Skeletal muscle tissue (tissue), 4 donors: ENCODE data around the gene C1QTNF4. TPM values are rescaled to one million over a fixed set of nuclear protein-coding genes. Genes with fewer than 3 reads are reported as not detected.
A peak's percentile ranks its signal among the peaks of the same experiment; 100 is the strongest.
"Not testable (repeated sequence)": the region's sequence is repeated elsewhere in the genome, so short reads cannot be mapped to it uniquely, and the experiment has no call there.

Experiments used
- H3K27ac ChIP-seq: one replicate; pipeline ENCODE4 v1.7.0; 2013; ENCODE audit warnings: mild to moderate bottlenecking, low read depth, low read length, inconsistent platforms
- H3K27me3 ChIP-seq, 3 donors: one replicate each; pipeline ENCODE4 v1.7.0; 2013; ENCODE audit warnings: low read length in 3 of 3; ENCODE audit not compliant: control insufficient read depth in 3 of 3, insufficient read depth in 3 of 3
- H3K36me3 ChIP-seq, 3 donors: one replicate each; pipeline ENCODE4 v1.7.0; 2013; ENCODE audit warnings: low read length in 3 of 3; ENCODE audit not compliant: control insufficient read depth in 3 of 3, insufficient read depth in 3 of 3
- H3K4me1 ChIP-seq, 3 donors: one replicate each; pipeline ENCODE4 v1.7.0; 2013; ENCODE audit warnings: low read length in 3 of 3, mild to moderate bottlenecking in 3 of 3; ENCODE audit not compliant: control insufficient read depth in 3 of 3, insufficient read depth in 3 of 3
- H3K4me3 ChIP-seq, 3 donors: one replicate each; pipeline ENCODE4 v1.7.0; 2013; ENCODE audit warnings: low read length in 3 of 3
- H3K9ac ChIP-seq, 3 donors: one replicate each; pipeline ENCODE4 v1.7.0; 2013; ENCODE audit warnings: low read length in 3 of 3, mild to moderate bottlenecking in 3 of 3, moderate library complexity in 2 of 3, low read depth in 1 of 3
- H3K9me3 ChIP-seq, 3 donors: one replicate each; pipeline ENCODE4 v1.7.0; 2013; ENCODE audit warnings: low read length in 3 of 3; ENCODE audit not compliant: control insufficient read depth in 3 of 3
- total RNA-seq: library from RNA; depleted of rRNA; stranded (reverse); fragments of >200 nt; gene quantifications from one replicate; pipeline ENCODE4 v1.2.3, GENCODE V29; 2014
- donor health status: Osteomylitis.

C1QTNF4 gene
- 6.8 TPM for total RNA-seq

DNA sequence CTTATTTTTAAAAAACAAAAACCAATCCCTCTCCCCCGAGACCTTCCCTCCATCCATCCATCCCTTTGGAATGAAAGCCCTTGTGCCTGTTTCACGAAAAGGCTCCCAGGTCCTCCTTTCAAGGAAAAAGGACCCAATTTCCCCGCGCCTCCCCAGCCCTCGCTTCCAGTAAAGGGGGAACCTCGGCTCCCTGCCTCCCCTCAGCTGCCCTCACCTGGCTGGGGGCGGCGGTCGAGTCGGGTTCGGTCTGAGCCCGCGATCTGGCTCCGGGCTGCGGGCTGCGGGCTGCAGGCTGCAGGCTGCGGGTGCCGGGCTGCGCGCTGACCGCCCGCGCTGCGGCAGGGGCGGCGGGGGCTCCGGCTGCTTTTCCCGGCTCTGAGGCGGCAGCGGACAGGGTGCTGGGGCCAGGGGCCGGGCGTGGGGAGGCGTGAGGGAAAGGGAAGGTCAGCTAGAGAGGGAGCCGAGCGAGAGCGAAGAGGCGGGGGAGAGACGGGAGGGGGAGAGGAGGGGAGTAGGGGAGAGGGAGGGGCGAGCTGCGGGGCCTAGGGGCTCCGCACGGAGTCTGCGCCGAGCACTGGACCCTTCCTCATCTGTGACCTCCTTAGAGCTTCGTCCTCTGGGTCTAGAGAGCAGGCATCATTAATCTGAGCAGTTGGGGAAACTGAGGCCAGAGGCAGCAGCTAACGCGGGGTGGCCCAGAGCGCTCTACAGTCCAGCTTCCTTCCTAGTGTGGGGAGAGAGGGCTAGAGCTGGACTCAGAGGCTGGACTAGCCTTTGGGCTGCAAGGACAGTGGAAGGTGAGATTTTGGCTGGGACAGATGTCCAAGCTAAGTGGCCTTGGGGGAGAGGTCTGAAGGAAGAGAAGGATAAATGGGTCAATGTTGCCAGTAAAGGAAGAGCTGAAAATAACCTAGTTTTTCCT, at the start of gene C1QTNF4:
C1QTNF4 (minus strand) TSS at position 478 of the 922 bp plus-strand sequence. CDS start 3,601 bp downstream, outside the sequence.
- Histone ChIP-seq H3K27ac (no peak within 1 kb of the TSS), H3K4me1 (peaks cover 7 to 8% (median 8%) of the 10 kb centered on the region in 3 donors), H3K4me3 (peak within 1 kb of the TSS in 1 of 3 donors; percentile 7), H3K9me3 (no peaks in the 10 kb centered on the region), H3K36me3 (no peaks in the 10 kb centered on the region), H3K27me3 (peaks cover 35 to 56% (median 43%) of the 10 kb centered on the region in 3 donors), H3K9ac (no peak within 1 kb of the TSS)

DNA sequence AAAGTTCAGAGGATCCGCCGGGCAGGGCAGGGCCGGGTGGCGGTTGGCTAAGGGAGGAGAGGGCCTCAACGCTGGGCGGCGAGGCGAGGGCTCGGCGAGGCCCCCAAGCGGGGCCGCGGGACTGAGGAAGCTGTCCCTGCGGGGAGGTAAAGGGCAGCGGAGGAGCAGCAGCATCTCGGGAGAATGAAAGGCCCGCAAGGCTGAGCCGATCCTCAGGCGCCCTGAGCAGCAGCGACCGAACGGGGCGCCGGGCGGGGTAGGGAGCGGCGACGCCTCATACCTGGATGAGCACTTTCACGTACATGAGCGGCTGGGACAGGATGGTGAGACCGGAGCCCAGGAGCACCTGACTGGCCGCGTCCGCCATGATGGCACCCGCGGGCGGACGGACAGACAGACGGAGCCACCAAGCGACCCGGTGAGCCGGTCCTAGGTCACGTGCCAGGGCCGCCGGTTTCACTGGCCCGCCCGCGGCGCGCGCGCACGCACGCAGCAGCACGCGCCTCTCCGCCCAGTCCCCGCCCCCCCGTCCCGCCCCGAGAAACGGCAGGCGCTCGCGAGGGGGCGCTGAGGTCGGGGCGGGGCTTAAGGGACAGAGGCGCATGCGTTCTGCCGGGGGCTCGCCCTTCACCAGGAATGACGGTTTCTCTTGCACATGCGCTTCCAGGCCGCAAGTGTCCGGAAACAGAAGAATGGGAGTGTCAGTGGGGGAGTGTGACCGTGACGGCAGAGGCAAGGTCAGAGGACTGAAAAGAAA, 48.1 kb upstream of the C1QTNF4 start, which contains the start of gene MTCH2:
MTCH2 (minus strand) TSS at position 461 of the 757 bp plus-strand sequence; CDS start at position 367, 94 bp downstream.
- H3K4me1 ChIP-seq: peaks cover 9 to 15% (median 12%) of the 10 kb centered on the region in 3 donors
- H3K27me3 ChIP-seq: no peaks in the 10 kb centered on the region
- peak within 1 kb of the TSS; percentile 89 to 95 (median 93) for H3K9ac ChIP-seq
- H3K36me3 ChIP-seq: peaks cover 3 to 14% (median 10%) of the 10 kb centered on the region in 3 donors
- H3K9me3 ChIP-seq: no peaks in the 10 kb centered on the region
- peak within 1 kb of the TSS; percentile 97 for H3K27ac ChIP-seq
- H3K4me3 ChIP-seq: peak within 1 kb of the TSS; percentile 91 to 96 (median 95)

DNA sequence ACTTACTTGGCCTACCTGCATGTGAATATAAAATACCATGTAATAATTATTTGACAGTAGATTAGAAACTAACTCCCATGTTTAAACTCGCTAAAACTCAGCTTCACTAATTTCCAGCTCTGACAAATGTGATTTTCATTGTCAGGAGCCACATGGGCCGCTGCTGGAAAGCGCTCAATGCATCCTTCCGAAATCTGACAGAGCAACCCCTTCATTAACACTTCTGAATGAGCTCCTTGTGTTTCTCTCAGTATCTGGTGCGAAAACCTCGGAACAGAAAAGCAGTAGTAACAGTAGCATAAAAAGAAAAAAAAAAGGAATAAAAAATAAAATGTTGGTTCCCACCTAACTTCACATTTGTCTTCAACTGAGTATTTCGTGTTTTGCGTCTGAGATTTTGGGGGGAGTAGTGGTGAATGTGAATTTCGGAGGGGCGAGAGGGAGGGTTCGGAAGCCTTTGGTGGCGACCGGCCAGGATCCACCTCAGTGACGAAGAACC, 47.4 kb upstream of the C1QTNF4 start:
- Histone ChIP-seq H3K4me3 (peak overlapping the region; percentile 89 to 95 (median 91)), H3K36me3 (peaks cover 3 to 14% (median 10%) of the 10 kb centered on the region in 3 donors), H3K4me1 (peaks cover 9 to 15% (median 12%) of the 10 kb centered on the region in 3 donors), H3K27me3 (no peaks in the 10 kb centered on the region), H3K9me3 (no peaks in the 10 kb centered on the region), H3K9ac (peak overlapping the region; percentile 89 to 95 (median 93)), H3K27ac (peak overlapping the region; percentile 97)

DNA sequence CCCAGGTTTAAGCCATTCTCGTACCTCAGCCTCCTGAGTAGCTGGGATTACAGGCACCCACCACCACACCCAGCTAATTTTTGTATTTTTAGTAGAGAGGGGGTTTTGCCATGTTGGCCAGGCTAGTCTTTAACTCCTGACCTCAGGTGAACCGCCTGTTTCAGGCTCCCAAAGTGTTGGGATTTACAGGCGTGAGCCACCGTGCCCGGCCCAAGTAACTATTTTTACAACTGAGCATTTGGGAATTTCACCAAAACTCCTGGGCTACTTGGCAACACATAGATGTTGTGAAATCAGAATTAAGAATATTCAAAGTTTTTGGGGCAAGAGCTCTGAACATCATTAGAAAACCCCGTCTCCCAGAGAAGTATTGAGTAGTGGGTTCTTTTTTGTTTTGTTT, 46.3 kb upstream of the C1QTNF4 start:
- H3K27ac ChIP-seq, H3K9ac ChIP-seq, H3K27me3 ChIP-seq, H3K4me3 ChIP-seq, H3K9me3 ChIP-seq: not testable (repeated sequence)
- Histone ChIP-seq H3K4me1 (peaks cover 9 to 15% (median 12%) of the 10 kb centered on the region in 3 donors), H3K36me3 (peaks cover 3 to 14% (median 10%) of the 10 kb centered on the region in 3 donors)

DNA sequence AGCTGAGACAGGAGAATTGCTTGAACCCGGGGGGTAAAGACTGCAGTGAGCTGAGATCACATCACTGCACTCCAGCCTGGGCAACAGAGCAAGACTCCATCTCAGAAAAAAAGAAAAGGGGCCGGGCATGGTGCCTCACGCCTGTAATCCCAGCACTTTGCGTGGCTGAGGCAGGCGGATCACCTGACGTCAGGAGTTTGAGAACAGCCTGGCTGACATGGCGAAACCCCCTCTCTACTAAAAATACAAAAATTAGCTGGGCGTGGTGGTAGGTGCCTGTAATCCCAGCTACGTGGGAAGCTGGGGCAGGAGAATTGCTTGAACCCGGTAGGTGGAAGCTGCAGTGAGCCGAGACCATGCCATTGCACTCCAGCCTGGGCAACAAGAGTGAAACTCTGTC, 42.1 kb upstream of the C1QTNF4 start:
- not testable (repeated sequence) for H3K27ac ChIP-seq, H3K27me3 ChIP-seq, H3K9me3 ChIP-seq, H3K9ac ChIP-seq, H3K4me3 ChIP-seq, H3K4me1 ChIP-seq
- peaks cover 21 to 39% (median 35%) of the 10 kb centered on the region in 3 donors for H3K36me3 ChIP-seq

DNA sequence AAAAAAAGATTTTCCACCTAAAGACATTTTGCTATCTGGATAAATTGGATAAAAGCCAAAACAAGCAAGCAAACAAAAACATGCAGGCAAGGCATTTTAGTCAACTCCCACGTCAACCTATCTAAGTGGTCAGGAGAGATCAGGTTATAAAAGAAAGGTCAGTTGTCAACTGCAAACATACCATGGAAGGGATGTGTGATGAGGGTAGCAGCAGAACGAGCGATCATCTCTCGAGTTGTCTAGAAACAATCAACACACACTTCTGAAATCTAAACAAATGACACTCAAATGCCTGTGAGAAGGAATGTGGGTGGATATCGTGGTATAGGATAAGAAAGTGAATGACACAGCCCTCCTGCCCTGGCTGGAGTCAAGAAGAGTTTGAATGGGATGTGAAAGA, 37.3 kb upstream of the C1QTNF4 start:
- no peaks in the 10 kb centered on the region for H3K27me3 ChIP-seq
- no peaks in the 10 kb centered on the region for H3K4me1 ChIP-seq
- H3K27ac ChIP-seq: no peak overlapping the region
- H3K4me3 ChIP-seq: no peak overlapping the region
- H3K9me3 ChIP-seq: no peaks in the 10 kb centered on the region
- no peak overlapping the region for H3K9ac ChIP-seq
- H3K36me3 ChIP-seq: peaks cover 30 to 60% (median 55%) of the 10 kb centered on the region in 3 donors

DNA sequence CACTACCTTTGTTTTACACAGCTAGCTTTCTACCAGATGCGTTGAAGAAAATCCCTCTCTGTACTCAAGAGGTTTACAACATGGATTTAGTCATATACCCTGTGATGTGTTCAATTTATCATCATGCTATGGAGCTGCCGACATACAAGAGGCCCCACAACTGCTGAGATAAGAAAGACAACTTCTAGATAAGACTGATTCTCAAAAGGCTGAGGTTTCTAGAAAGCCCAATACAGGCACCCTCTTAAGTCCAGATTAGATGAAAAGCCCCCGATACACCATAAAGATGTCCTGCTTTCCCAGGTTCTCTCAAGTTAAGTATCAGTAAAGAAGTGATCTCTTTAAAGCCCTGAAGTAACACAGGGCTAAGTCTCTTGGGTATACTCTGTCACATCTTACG, 33.8 kb upstream of the C1QTNF4 start:
- Histone ChIP-seq H3K27me3 (no peaks in the 10 kb centered on the region), H3K36me3 (peaks cover 26 to 65% (median 62%) of the 10 kb centered on the region in 3 donors), H3K27ac (no peak overlapping the region), H3K4me3 (no peak overlapping the region), H3K9me3 (no peaks in the 10 kb centered on the region), H3K4me1 (no peaks in the 10 kb centered on the region), H3K9ac (no peak overlapping the region)

DNA sequence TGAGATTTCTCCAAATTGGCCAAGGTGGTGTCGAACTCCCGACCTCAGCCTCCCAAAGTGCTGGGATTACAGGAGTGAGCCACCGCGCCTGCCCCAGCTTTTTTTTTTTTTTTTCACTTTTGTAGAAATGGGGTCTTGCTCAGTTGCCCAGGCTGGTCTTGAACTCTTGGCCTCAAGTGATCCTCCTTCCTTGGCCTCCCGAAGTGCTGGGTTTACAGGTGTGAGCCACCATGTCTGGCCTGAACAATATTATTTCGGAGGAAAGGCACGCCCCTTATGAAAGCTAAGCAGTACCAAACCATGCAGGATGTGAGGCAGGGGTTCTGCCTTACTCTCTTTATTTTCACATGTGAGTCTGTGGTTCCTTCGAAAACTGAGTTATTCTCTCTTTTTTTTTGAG, 32.0 kb upstream of the C1QTNF4 start:
- Histone ChIP-seq H3K9me3 (no peaks in the 10 kb centered on the region), H3K9ac (no peak overlapping the region), H3K4me1 (no peaks in the 10 kb centered on the region), H3K27me3 (no peaks in the 10 kb centered on the region), H3K4me3 (no peak overlapping the region), H3K36me3 (peaks cover 33 to 66% (median 65%) of the 10 kb centered on the region in 3 donors), H3K27ac (no peak overlapping the region)

DNA sequence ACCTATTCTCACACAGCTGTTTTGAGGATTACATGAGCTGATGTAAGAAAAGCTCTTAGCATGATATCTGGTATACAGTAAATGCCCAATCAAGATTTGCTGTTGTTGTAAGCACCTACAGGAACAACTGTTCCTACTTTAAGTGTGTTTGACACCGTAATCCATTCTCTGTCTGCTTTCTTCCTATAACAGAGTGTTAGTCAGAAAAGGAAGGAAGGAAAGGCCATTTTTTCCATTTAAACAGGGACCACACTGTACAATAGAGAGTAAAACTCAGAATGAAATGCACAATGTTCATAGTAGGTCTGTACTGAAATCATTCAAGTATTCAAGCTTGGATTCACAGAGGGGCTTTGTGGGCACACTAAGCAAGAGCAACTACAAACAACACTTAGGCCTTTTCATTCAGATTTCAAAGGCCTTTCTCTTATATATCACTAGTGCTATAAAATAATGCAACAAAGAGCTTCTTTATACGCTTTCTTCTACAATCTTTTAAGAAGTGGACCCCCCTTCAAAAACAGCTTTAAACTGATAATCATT, 26.7 kb upstream of the C1QTNF4 start:
- Histone ChIP-seq H3K27me3 (no peaks in the 10 kb centered on the region), H3K27ac (no peak overlapping the region), H3K4me1 (no peaks in the 10 kb centered on the region), H3K9me3 (no peaks in the 10 kb centered on the region), H3K36me3 (peaks cover 29 to 55% (median 51%) of the 10 kb centered on the region in 3 donors), H3K4me3 (no peak overlapping the region), H3K9ac (no peak overlapping the region)
